SK-N-MC (cell line): ENCODE data around the gene ARRDC3.
"Not testable (repeated sequence)": the region's sequence is repeated elsewhere in the genome, so short reads cannot be mapped to it uniquely, and the experiment has no call there.

Experiments used
- EZH2 ChIP-seq: fragments of 200-600 bp; sonication (generic); IDR thresholded peaks from one replicate; pipeline ENCODE4 v1.6.1; 2017; ENCODE audit warnings: antibody characterized with exemption
- FOXP2 ChIP-seq: optimal IDR thresholded peaks from 2 replicates; pipeline ENCODE3; 2011; ENCODE audit warnings: mild to moderate bottlenecking, moderate library complexity; ENCODE audit not compliant: insufficient read depth; ENCODE audit errors: extremely low read length, control extremely low read depth
- POLR2AphosphoS5 ChIP-seq: IDR thresholded peaks from 2 replicates; pipeline ENCODE4 v1.6.1; 2012; ENCODE audit warnings: mild to moderate bottlenecking, low read depth, low read length, borderline replicate concordance

GRCh38 chr5:91389555-91389954 lies 6.4 kb upstream of the ARRDC3 start:
- TF ChIP-seq POLR2AphosphoS5, EZH2, FOXP2: not testable (repeated sequence)
